Breast epithelium (tissue), 4 donors: ENCODE data around the gene RNF121. TPM values are rescaled to one million over a fixed set of nuclear protein-coding genes. Genes with fewer than 3 reads are reported as not detected.

Source experiments
- DNase-seq, 2 donors: peaks; one replicate each; pipeline ENCODE4 v3.0.0-alpha.2; 2019; ENCODE audit warnings: low spot score in 2 of 2
- H3K27ac ChIP-seq, 2 donors: fragments of 200-600 bp; sonication (generic) in 1 of 2; one replicate each; pipeline ENCODE4 v1.5.1; 2016 to 2019; ENCODE audit warnings: mild to moderate bottlenecking in 1 of 2
- H3K27me3 ChIP-seq, 2 donors: fragments of 200-600 bp; sonication (generic) in 1 of 2; one replicate each; pipeline versions ENCODE4 v1.5.1 to v1.6.0; 2017 to 2019; ENCODE audit warnings: control low read depth in 1 of 2, mild to moderate bottlenecking in 1 of 2
- H3K36me3 ChIP-seq: fragments of 200-600 bp; one replicate; pipeline ENCODE4 v1.5.1; 2019
- H3K4me1 ChIP-seq, 2 donors: fragments of 200-600 bp; sonication (generic); one replicate each; pipeline ENCODE4 v1.5.1; 2016 to 2019; ENCODE audit warnings: control low read depth in 1 of 2
- H3K4me3 ChIP-seq, 3 donors: fragments of 200-600 bp; sonication (generic); 1 replicate in 2 of 3; 2 replicates in 1 of 3; pipeline ENCODE4 v1.5.1; 2016 to 2019; ENCODE audit warnings: mild to moderate bottlenecking in 3 of 3, moderate library complexity in 2 of 3
- H3K9me3 ChIP-seq, 2 donors: fragments of 200-600 bp; sonication (generic) in 1 of 2; one replicate each; pipeline ENCODE4 v1.5.1; 2016 to 2019; ENCODE audit warnings: control low read depth in 1 of 2
- CTCF ChIP-seq, 3 donors: fragments of 450-650 bp; IDR thresholded peaks; one replicate each; pipeline ENCODE4 v1.5.1; 2016 to 2017; ENCODE audit warnings: antibody characterized with exemption in 3 of 3, mild to moderate bottlenecking in 3 of 3, moderate library complexity in 3 of 3
- POLR2A ChIP-seq: fragments of 450-650 bp; IDR thresholded peaks from one replicate; pipeline ENCODE4 v1.6.1; 2016; ENCODE audit warnings: antibody characterized with exemption, mild to moderate bottlenecking, moderate library complexity
- POLR2AphosphoS5 ChIP-seq, 3 donors: sonication (generic); formaldehyde crosslinking; IDR thresholded peaks; one replicate each; pipeline ENCODE4 v1.6.1; 2017; ENCODE audit warnings: antibody characterized with exemption in 3 of 3
- intact Hi-C: fragments of 100-400 bp; cut with DNase I; formaldehyde crosslinking; loops from one replicate; pipeline ENCODE4 v1.15.1; 2023; ENCODE audit warnings: low total_unique reads
- total RNA-seq, 3 donors: library from RNA; depleted of rRNA; stranded (reverse); fragments of >200 nt; gene quantifications; one replicate each; pipeline ENCODE4 v1.1.0, GENCODE V29; 2016

Gene RNF121
- total RNA-seq, 3 donors from 2014 or later, result 21.8 to 39.0 (median 37.3) TPM

- Histone ChIP-seq H3K4me1 (peaks cover 0 to 7% of the 10 kb centered on the region in 2 donors), H3K36me3 (no peaks in the 10 kb centered on the region), H3K9me3 (no peaks in the 10 kb centered on the region), H3K27ac (no peak overlapping the region), H3K27me3 (no peaks in the 10 kb centered on the region), H3K4me3 (no peak overlapping the region)
- TF ChIP-seq POLR2AphosphoS5 (IDR thresholded peaks at IDR 0.05), result no peak
- TF ChIP-seq CTCF (IDR thresholded peaks at IDR 0.05), result no peak
- TF ChIP-seq POLR2A, result no peak
- DNase-seq, result no peak
- intact Hi-C loops, result no loop called here
These were observed 67.0 kb downstream of the RNF121 start for GRCh38 chr11:71995726-71996291.

DNA sequence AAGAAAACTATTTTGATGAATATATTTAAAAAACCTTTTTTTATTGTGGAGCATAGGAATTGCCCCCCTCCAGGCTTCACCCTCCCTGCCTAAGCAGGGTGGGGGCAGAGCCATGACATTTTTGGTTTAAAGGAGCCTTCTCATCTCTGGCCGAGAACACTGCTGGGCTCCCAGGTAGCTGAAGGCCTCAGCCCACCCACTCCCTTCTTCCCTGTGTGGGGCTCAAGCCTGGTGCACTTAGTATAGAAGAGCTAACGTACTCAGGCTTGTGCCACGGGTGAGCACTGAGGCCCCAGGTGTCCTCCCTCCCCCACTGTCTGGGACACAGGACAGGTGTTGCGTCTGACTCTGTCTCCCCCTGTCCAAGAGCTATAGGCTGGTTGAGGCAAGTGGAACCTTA, 67.7 kb downstream of the RNF121 start:
- Histone ChIP-seq H3K27ac (no peak overlapping the region), H3K27me3 (no peaks in the 10 kb centered on the region), H3K36me3 (no peaks in the 10 kb centered on the region), H3K4me3 (no peak overlapping the region), H3K4me1 (peaks cover 0 to 7% of the 10 kb centered on the region in 2 donors), H3K9me3 (no peaks in the 10 kb centered on the region)
- intact Hi-C loops, result no loop called here
- peak in 1 of 2 donors; percentile 12 for DNase-seq
- TF ChIP-seq CTCF (IDR thresholded peaks at IDR 0.05) (no peak), POLR2AphosphoS5 (IDR thresholded peaks at IDR 0.05) (no peak), POLR2A (no peak)

- Histone ChIP-seq H3K27ac (no peak overlapping the region), H3K4me1 (peaks cover 0 to 7% of the 10 kb centered on the region in 2 donors), H3K4me3 (no peak overlapping the region), H3K9me3 (no peaks in the 10 kb centered on the region), H3K36me3 (no peaks in the 10 kb centered on the region), H3K27me3 (no peaks in the 10 kb centered on the region)
- TF ChIP-seq CTCF (IDR thresholded peaks at IDR 0.05), result no peak
- TF ChIP-seq POLR2AphosphoS5 (IDR thresholded peaks at IDR 0.05), result no peak
- no peak for TF ChIP-seq POLR2A
- intact Hi-C loops, result no loop called here
- DNase-seq, result peak in 1 of 2 donors; percentile 44
These were observed 68.1 kb downstream of the RNF121 start for GRCh38 chr11:71996946-71997345.

GRCh38 chr11:71997594-71997993, 68.7 kb downstream of the RNF121 start:
- Histone ChIP-seq H3K4me3 (no peak overlapping the region), H3K9me3 (no peaks in the 10 kb centered on the region), H3K36me3 (no peaks in the 10 kb centered on the region), H3K27me3 (no peaks in the 10 kb centered on the region), H3K27ac (no peak overlapping the region), H3K4me1 (peaks cover 0 to 7% of the 10 kb centered on the region in 2 donors)
- DNase-seq, result peak in 1 of 2 donors; percentile 41
- intact Hi-C loops, result no loop called here
- no peak for TF ChIP-seq POLR2A
- TF ChIP-seq POLR2AphosphoS5 (IDR thresholded peaks at IDR 0.05), result no peak
- TF ChIP-seq CTCF (IDR thresholded peaks at IDR 0.05), result no peak

- H3K4me3 ChIP-seq, result no peak overlapping the region
- intact Hi-C loops, result no loop called here
- H3K4me1 ChIP-seq, result peaks cover 0 to 7% of the 10 kb centered on the region in 2 donors
- H3K27ac ChIP-seq, result peak overlapping the region in 1 of 2 donors; percentile 90
- H3K27me3 ChIP-seq, result no peaks in the 10 kb centered on the region
- H3K36me3 ChIP-seq, result no peaks in the 10 kb centered on the region
- no peaks in the 10 kb centered on the region for H3K9me3 ChIP-seq
- TF ChIP-seq POLR2AphosphoS5 (IDR thresholded peaks at IDR 0.05) (no peak), CTCF (IDR thresholded peaks at IDR 0.05) (no peak), POLR2A (no peak)
- no peak for DNase-seq
These were observed 69.2 kb downstream of the RNF121 start for GRCh38 chr11:71998061-71998460.
